Activated CD8-positive, alpha-beta T cell treated with anti-CD3 and anti-CD28 coated beads for 36 hours (primary cell): ENCODE measurements around the gene CCDC91. TPM values are rescaled to one million over a fixed set of nuclear protein-coding genes. Genes with fewer than 3 reads are reported as not detected.

Experiments used
- ATAC-seq: fragments of 200-7000 bp; cut with Tn5 transposase; one replicate; pipeline ENCODE4 v1.10.0; 2021; ENCODE audit warnings: mild to moderate bottlenecking, moderate library complexity
- CTCF ChIA-PET: fragments of 350-600 bp; sonication (Branson Sonifier 250); formaldehyde crosslinking; loops from one replicate; lab custom pipeline; 2021; ENCODE audit warnings: antibody characterized with exemption; lab: Charles Lee
- POLR2A ChIA-PET: fragments of 350-600 bp; sonication (Branson Sonifier 250); formaldehyde crosslinking; loops from one replicate; lab custom pipeline; 2021; ENCODE audit warnings: antibody characterized with exemption; lab: Charles Lee
- DNase-seq: peaks from one replicate; pipeline ENCODE4 v3.0.0-alpha.2; 2020
- H3K27ac Mint-ChIP-seq: one replicate; pipeline ENCODE4 v1.8.0; 2021; ENCODE audit warnings: mild to moderate bottlenecking, mixed read lengths
- H3K27me3 Mint-ChIP-seq: one replicate; pipeline ENCODE4 v1.8.0; 2021; ENCODE audit warnings: mixed read lengths
- H3K36me3 Mint-ChIP-seq: one replicate; pipeline ENCODE4 v1.8.0; 2021; ENCODE audit warnings: low read depth, mixed read lengths
- H3K4me1 Mint-ChIP-seq: one replicate; pipeline ENCODE4 v1.8.0; 2021; ENCODE audit warnings: low read depth, mixed read lengths
- H3K4me3 Mint-ChIP-seq: one replicate; pipeline ENCODE4 v1.8.0; 2021; ENCODE audit warnings: mild to moderate bottlenecking, moderate library complexity, mixed read lengths
- H3K9me3 Mint-ChIP-seq: one replicate; pipeline ENCODE4 v1.8.0; 2021; ENCODE audit warnings: mixed read lengths
- intact Hi-C: fragments of 100-400 bp; cut with micrococcal nuclease; formaldehyde crosslinking; loops from one replicate; pipeline ENCODE4 v1.10.0; 2022
- total RNA-seq, 2 experiments: library from RNA; stranded (reverse); gene quantifications; one replicate each; pipeline ENCODE4 v1.2.3, GENCODE V29; 2021
- TF ChIP-seq, protein P1 (sequence below): fragments of 200-600 bp; IDR thresholded peaks from one replicate; pipeline ENCODE4 v1.8.0; 2022; ENCODE audit warnings: antibody characterized with exemption, mild to moderate bottlenecking

The CCDC91 gene
- total RNA-seq, 2 experiments from 2014 or later = 14.7 to 14.8 TPM

DNA sequence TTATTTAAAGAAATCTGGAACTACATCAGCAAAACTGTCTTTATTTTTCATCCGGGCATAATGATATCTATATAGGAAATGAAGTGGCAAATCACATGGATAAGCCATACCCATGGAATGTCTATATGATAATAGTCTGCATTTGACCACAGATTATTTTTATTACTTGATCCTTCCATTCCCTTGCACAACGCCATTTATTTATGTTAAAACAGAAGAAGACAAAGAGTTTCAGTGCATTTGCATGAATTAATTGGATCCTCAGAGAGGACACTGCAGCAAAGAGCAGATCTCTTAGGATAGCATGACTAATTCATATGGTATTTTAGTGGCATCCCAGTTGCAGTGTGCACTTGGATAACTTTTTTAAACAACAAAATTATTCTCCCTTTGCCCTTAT lies 345.0 kb downstream of the CCDC91 start:
- intact Hi-C loops = no loop called here
- peaks cover 12% of the 10 kb centered on the region for H3K4me1 Mint-ChIP-seq
- TF ChIP-seq, protein P1, sequence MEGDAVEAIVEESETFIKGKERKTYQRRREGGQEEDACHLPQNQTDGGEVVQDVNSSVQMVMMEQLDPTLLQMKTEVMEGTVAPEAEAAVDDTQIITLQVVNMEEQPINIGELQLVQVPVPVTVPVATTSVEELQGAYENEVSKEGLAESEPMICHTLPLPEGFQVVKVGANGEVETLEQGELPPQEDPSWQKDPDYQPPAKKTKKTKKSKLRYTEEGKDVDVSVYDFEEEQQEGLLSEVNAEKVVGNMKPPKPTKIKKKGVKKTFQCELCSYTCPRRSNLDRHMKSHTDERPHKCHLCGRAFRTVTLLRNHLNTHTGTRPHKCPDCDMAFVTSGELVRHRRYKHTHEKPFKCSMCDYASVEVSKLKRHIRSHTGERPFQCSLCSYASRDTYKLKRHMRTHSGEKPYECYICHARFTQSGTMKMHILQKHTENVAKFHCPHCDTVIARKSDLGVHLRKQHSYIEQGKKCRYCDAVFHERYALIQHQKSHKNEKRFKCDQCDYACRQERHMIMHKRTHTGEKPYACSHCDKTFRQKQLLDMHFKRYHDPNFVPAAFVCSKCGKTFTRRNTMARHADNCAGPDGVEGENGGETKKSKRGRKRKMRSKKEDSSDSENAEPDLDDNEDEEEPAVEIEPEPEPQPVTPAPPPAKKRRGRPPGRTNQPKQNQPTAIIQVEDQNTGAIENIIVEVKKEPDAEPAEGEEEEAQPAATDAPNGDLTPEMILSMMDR = no peak
- H3K27me3 Mint-ChIP-seq = no peaks in the 10 kb centered on the region
- ChIA-PET POLR2A (no interaction called here), CTCF (no interaction called here)
- no peak overlapping the region for H3K4me3 Mint-ChIP-seq
- no peak for ATAC-seq
- peaks cover 2% of the 10 kb centered on the region for H3K9me3 Mint-ChIP-seq
- peaks cover 14% of the 10 kb centered on the region for H3K36me3 Mint-ChIP-seq
- H3K27ac Mint-ChIP-seq = no peak overlapping the region
- DNase-seq = no peak

DNA sequence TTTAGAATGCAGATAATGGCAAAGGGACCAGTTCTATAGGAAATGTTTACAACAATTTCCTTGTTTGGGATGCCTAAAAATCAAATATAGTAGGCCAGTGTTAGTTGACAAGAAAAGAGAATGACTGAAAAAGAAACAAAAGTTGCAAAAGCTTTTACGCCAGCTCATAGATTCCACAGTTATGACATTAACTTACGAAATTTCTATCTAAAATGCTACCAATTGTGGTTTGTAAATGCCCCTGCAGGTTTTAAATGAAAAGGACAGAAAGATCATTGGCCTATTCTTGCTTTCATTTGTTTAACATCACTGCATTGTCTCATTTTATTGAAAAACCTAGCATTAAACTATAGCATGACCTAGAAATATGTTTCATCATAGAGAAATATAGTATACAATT lies 345.8 kb downstream of the CCDC91 start:
- TF ChIP-seq, protein P1 = no peak
- no peaks in the 10 kb centered on the region for H3K27me3 Mint-ChIP-seq
- H3K27ac Mint-ChIP-seq = peak overlapping the region; percentile 49
- ChIA-PET POLR2A (no interaction called here), CTCF (no interaction called here)
- intact Hi-C loops = no loop called here
- peak overlapping the region; percentile 33 for H3K4me3 Mint-ChIP-seq
- DNase-seq = no peak
- peak; percentile 61 for ATAC-seq
- peaks cover 12% of the 10 kb centered on the region for H3K4me1 Mint-ChIP-seq
- peaks cover 14% of the 10 kb centered on the region for H3K36me3 Mint-ChIP-seq
- H3K9me3 Mint-ChIP-seq = peaks cover 2% of the 10 kb centered on the region

DNA sequence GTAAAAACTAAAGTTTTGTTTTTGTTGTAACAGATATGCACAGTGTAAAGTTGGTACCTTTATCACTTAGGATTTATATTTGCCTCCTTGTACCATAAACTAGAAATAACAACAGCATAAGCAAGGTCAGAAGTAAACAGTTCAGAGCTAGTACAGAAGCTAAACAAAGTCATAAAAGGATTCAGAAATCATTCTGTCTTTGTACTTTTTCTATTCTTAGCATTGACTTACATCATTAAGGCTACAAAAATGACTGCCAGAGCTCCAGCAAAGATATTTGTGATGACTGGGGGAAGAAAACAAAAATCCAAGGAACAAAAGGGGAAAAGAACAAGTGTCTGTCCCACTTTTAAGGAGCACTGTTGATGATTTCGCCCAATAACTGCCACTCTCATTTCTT lies 347.2 kb downstream of the CCDC91 start:
- H3K36me3 Mint-ChIP-seq = peaks cover 14% of the 10 kb centered on the region
- no peaks in the 10 kb centered on the region for H3K27me3 Mint-ChIP-seq
- peaks cover 14% of the 10 kb centered on the region for H3K4me1 Mint-ChIP-seq
- no peak overlapping the region for H3K4me3 Mint-ChIP-seq
- intact Hi-C loops = no loop called here
- ATAC-seq (no peak), DNase-seq (no peak)
- H3K9me3 Mint-ChIP-seq = peaks cover 2% of the 10 kb centered on the region
- POLR2A ChIA-PET = no interaction called here
- CTCF ChIA-PET = no interaction called here
- TF ChIP-seq, protein P1 = no peak
- H3K27ac Mint-ChIP-seq = no peak overlapping the region

DNA sequence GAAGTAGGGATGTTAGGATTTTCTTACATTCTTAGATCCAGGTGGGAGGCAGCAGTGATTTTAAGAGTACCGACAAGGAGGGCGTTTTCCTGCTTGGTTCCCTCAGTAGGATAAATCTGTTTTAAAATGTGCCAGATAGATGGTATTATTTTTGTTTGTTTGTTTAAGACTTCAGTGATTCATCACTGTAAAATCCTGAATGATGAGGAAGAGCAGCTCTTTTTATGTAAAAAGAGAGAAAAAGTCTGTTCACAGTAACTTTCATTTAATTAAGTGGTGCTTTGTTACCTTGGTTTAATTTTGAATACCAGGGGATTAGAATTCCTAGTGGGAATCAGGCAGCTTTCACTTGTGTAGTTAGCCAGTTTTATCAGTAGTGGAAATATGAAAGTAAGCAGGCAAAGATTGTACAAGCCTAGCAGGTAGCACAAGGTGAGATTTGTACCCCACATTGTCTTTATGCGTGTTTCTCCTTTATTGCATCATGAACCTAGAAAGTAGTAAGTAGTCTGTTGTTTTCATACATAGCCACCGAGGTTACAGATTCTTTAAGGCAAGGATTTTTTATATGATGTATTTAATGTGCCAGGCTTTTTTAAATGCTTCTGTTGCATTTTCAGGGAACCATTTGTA lies 349.6 kb downstream of the CCDC91 start:
- TF ChIP-seq, protein P1 = no peak
- ATAC-seq = no peak
- CTCF ChIA-PET = no interaction called here
- POLR2A ChIA-PET = no interaction called here
- intact Hi-C loops = no loop called here
- H3K36me3 Mint-ChIP-seq = peaks cover 21% of the 10 kb centered on the region
- H3K27ac Mint-ChIP-seq = no peak overlapping the region
- peaks cover 27% of the 10 kb centered on the region for H3K4me1 Mint-ChIP-seq
- H3K4me3 Mint-ChIP-seq = no peak overlapping the region
- H3K27me3 Mint-ChIP-seq = no peaks in the 10 kb centered on the region
- H3K9me3 Mint-ChIP-seq = peaks cover 5% of the 10 kb centered on the region
- DNase-seq = no peak

DNA sequence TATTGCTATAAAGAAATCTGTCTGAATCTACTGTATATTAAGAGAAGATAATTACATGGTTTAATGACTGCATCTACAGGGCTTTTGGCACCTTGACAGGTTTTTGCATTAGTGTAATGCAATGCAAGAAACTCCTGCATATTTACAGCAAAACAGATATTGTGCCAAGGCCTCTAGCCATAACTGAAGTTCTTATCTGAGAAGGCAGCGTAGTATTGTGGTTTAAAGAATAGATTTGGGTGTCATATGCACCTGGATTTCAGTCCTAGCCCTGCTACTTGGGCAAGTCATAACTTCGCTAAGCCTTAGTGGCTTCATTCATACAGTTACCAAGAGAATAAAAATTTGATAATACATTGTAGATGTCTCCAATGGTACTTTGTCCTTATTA lies 350.1 kb downstream of the CCDC91 start:
- POLR2A ChIA-PET = no interaction called here

More for the DNA sequence above, 350.1 kb downstream of the CCDC91 start:
- H3K27ac Mint-ChIP-seq = no peak overlapping the region
- intact Hi-C loops = no loop called here
- H3K9me3 Mint-ChIP-seq = peaks cover 5% of the 10 kb centered on the region
- TF ChIP-seq, protein P1 = no peak
- CTCF ChIA-PET = no interaction called here
- no peaks in the 10 kb centered on the region for H3K27me3 Mint-ChIP-seq
- DNase-seq (no peak), ATAC-seq (no peak)
- H3K4me1 Mint-ChIP-seq = peaks cover 25% of the 10 kb centered on the region
- H3K4me3 Mint-ChIP-seq = no peak overlapping the region
- peaks cover 18% of the 10 kb centered on the region for H3K36me3 Mint-ChIP-seq
